Right atrium auricular region (tissue), 2 donors: Measurements from ENCODE around the gene ITPK1. TPM values are rescaled to one million over a fixed set of nuclear protein-coding genes. Genes with fewer than 3 reads are reported as not detected.

Experiments used
- DNase-seq: peaks from one replicate; pipeline ENCODE4 v3.0.0-alpha.2; 2019; ENCODE audit warnings: low spot score
- H3K27ac ChIP-seq, 2 donors: fragments of 200-600 bp; sonication (generic); 1 replicate in 1 of 2; 2 replicates in 1 of 2; pipeline ENCODE4 v1.5.1; 2016 to 2019
- H3K27me3 ChIP-seq, 2 donors: fragments of 200-600 bp; sonication (generic); one replicate each; pipeline versions ENCODE4 v1.5.1 to v1.6.0; 2017 to 2019
- H3K36me3 ChIP-seq: fragments of 200-600 bp; sonication (generic); one replicate; pipeline ENCODE4 v1.5.1; 2016
- H3K4me1 ChIP-seq, 2 donors: fragments of 200-600 bp; sonication (generic); one replicate each; pipeline versions ENCODE4 v1.5.1 to v1.6.0; 2017 to 2019
- H3K4me3 ChIP-seq, 2 donors: fragments of 200-600 bp; sonication (generic); 1 replicate in 1 of 2; 2 replicates in 1 of 2; pipeline ENCODE4 v1.5.1; 2017 to 2019; ENCODE audit warnings: mild to moderate bottlenecking in 1 of 2, moderate library complexity in 1 of 2
- H3K9me3 ChIP-seq, 2 donors: fragments of 200-600 bp; sonication (generic); one replicate each; pipeline ENCODE4 v1.5.1; 2019
- CTCF ChIP-seq, 2 donors: fragments of 200-600 bp; sonication (generic); IDR thresholded peaks; one replicate each; pipeline ENCODE4 v1.5.1; 2019; ENCODE audit warnings: antibody characterized with exemption in 2 of 2
- total RNA-seq, 2 donors: library from RNA; depleted of rRNA; stranded (reverse); fragments of >200 nt; gene quantifications; one replicate each; pipeline ENCODE4 v1.1.0, GENCODE V29; 2016

The ITPK1 gene
- total RNA-seq, 2 donors from 2014 or later: 58.3 to 76.0 TPM

DNA sequence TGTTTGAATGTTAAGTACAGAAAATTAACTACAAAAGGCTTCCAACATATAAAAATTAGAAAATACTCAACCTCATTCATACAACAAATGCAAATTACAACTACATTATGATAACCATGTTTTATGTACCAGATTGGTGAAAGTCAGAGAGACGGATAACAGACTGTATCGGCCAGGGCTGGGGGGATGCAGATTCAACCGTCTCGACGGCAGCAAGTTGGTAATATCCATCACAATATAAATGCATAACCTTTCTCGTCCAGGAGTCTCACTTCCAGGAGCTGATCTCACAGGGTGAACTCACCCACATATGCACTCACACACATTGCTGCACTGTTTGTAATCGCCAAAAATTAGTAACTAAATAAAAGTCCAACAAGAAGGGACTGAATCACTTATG lies 89.4 kb downstream of the ITPK1 start:
- Histone ChIP-seq H3K27me3 (no peaks in the 10 kb centered on the region), H3K9me3 (no peaks in the 10 kb centered on the region), H3K36me3 (no peaks in the 10 kb centered on the region), H3K4me3 (no peak overlapping the region), H3K4me1 (peaks cover 0 to 24% of the 10 kb centered on the region in 2 donors), H3K27ac (no peak overlapping the region)
- no peak for DNase-seq
- no peak for TF ChIP-seq CTCF (IDR thresholded peaks at IDR 0.05)

DNA sequence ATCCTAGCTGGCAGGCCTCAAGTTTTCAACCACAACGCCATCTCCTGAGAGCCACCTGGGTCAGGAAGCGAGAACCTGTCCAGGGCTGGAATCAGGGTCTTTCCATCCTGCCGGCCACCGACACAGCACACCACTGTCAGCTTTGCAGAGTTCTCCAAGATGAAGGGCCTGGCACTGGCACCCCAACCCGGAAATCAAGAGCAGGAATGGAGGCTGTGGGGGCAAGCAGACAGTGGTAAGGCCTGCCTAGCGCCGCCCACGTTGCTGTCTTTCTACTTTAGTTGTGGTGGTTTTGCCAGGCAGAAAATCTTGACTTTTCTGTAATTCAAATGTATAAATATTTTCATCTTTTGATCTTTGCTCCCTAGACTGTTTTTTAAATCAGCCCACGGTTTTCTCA lies 90.7 kb downstream of the ITPK1 start:
- no peak overlapping the region for H3K27ac ChIP-seq
- no peak for DNase-seq
- peaks cover 0 to 23% of the 10 kb centered on the region in 2 donors for H3K4me1 ChIP-seq

DNA sequence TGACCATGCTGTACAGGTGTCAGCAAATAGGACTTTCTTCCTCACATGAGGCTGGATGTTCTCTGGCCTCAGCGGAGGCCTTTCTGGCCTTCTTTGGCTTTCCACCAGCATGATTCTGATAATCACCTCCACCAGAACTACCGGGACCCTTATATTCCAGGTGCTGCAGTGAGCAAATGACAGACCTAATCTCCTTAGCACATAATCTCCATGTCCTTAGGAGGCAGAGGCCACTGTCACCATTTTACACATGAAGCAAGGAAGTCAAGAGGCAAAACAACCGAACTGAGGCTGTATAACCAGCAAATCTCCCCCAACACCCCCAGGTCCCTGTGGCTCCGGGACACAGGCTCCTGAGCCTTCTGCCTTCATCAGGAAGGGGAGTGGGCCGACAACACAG lies 91.2 kb downstream of the ITPK1 start:
- Histone ChIP-seq H3K36me3 (no peaks in the 10 kb centered on the region), H3K27me3 (no peaks in the 10 kb centered on the region), H3K9me3 (no peaks in the 10 kb centered on the region), H3K4me1 (peaks cover 0 to 27% of the 10 kb centered on the region in 2 donors), H3K27ac (no peak overlapping the region), H3K4me3 (no peak overlapping the region)
- DNase-seq: no peak
- TF ChIP-seq CTCF (IDR thresholded peaks at IDR 0.05): no peak

More for the DNA sequence above, 90.7 kb downstream of the ITPK1 start:
- Histone ChIP-seq H3K9me3 (no peaks in the 10 kb centered on the region), H3K27me3 (no peaks in the 10 kb centered on the region), H3K36me3 (no peaks in the 10 kb centered on the region), H3K4me3 (no peak overlapping the region)
- TF ChIP-seq CTCF (IDR thresholded peaks at IDR 0.05): no peak

- Histone ChIP-seq H3K4me3 (no peak overlapping the region), H3K9me3 (no peaks in the 10 kb centered on the region), H3K27ac (no peak overlapping the region), H3K27me3 (no peaks in the 10 kb centered on the region), H3K36me3 (no peaks in the 10 kb centered on the region), H3K4me1 (peaks cover 0 to 32% of the 10 kb centered on the region in 2 donors)
- no peak for TF ChIP-seq CTCF (IDR thresholded peaks at IDR 0.05)
- no peak for DNase-seq
Measured at GRCh38 chr14:93023802-93024434, 91.8 kb downstream of the ITPK1 start.

DNA sequence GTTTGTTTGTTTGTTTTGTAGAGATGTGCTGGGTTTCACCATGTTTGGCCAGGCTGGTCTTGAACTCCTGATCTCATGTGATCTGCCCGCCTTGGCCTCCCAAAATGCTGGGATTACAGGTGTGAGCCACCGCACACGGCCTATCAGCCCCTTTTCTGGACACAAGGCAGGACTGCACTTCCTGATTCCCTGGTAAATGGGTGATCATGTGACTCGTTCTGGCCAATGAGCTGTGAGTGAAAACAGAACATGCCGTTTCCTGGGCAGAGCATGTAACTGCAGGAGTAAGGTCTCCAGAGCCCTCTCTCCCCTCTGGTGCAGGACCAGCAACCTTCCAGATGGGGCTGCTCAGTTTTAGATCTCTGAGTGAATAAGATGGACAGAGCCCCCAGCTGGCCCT lies 92.7 kb downstream of the ITPK1 start:
- Histone ChIP-seq H3K4me1 (peaks cover 0 to 35% of the 10 kb centered on the region in 2 donors), H3K27ac (no peak overlapping the region), H3K36me3 (no peaks in the 10 kb centered on the region), H3K9me3 (no peaks in the 10 kb centered on the region), H3K27me3 (no peaks in the 10 kb centered on the region), H3K4me3 (no peak overlapping the region)
- no peak for TF ChIP-seq CTCF (IDR thresholded peaks at IDR 0.05)
- DNase-seq: no peak

DNA sequence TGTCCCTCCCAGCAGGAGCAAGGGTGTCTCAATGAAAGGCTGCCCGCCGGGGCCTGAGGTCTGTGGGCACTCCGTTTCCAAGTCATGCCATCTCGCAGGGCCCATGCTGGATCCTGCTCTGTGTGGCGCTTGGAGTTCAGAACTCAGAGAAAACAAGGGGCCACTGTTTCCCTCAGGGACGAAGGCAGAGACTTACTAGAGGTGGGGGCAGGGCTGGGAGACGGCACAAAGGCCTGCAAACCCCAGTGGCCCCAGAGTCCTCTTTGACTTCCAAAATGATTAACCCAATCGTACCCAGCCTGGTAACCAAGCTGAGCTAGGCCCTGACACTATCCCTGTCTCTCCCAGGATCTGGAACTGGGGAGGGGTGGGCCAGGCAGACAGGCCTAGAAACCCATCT lies 95.8 kb downstream of the ITPK1 start:
- Histone ChIP-seq H3K36me3 (peaks cover 11% of the 10 kb centered on the region), H3K27me3 (no peaks in the 10 kb centered on the region), H3K27ac (no peak overlapping the region), H3K9me3 (no peaks in the 10 kb centered on the region), H3K4me3 (no peak overlapping the region), H3K4me1 (peaks cover 0 to 61% of the 10 kb centered on the region in 2 donors)
- no peak for DNase-seq
- TF ChIP-seq CTCF (IDR thresholded peaks at IDR 0.05): no peak
